22Rv1 (cell line): ENCODE results near the gene OS9.
"Not testable (repeated sequence)": the region's sequence is repeated elsewhere in the genome, so short reads cannot be mapped to it uniquely, and the experiment has no call there.

Experiments used
- H3K27ac ChIP-seq: fragments of 450-650 bp; 2 replicates; pipeline ENCODE4 v1.5.1; 2017
- CTCF ChIP-seq: fragments of 450-650 bp; IDR thresholded peaks from 2 replicates; pipeline ENCODE4 v1.5.1; 2017; ENCODE audit warnings: mild to moderate bottlenecking
- ZFX ChIP-seq: fragments of 450-650 bp; IDR thresholded peaks from 2 replicates; pipeline ENCODE4 v1.6.1; 2017; ENCODE audit warnings: antibody characterized with exemption, borderline replicate concordance

OS9 gene, protein sequence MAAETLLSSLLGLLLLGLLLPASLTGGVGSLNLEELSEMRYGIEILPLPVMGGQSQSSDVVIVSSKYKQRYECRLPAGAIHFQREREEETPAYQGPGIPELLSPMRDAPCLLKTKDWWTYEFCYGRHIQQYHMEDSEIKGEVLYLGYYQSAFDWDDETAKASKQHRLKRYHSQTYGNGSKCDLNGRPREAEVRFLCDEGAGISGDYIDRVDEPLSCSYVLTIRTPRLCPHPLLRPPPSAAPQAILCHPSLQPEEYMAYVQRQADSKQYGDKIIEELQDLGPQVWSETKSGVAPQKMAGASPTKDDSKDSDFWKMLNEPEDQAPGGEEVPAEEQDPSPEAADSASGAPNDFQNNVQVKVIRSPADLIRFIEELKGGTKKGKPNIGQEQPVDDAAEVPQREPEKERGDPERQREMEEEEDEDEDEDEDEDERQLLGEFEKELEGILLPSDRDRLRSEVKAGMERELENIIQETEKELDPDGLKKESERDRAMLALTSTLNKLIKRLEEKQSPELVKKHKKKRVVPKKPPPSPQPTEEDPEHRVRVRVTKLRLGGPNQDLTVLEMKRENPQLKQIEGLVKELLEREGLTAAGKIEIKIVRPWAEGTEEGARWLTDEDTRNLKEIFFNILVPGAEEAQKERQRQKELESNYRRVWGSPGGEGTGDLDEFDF

DNA sequence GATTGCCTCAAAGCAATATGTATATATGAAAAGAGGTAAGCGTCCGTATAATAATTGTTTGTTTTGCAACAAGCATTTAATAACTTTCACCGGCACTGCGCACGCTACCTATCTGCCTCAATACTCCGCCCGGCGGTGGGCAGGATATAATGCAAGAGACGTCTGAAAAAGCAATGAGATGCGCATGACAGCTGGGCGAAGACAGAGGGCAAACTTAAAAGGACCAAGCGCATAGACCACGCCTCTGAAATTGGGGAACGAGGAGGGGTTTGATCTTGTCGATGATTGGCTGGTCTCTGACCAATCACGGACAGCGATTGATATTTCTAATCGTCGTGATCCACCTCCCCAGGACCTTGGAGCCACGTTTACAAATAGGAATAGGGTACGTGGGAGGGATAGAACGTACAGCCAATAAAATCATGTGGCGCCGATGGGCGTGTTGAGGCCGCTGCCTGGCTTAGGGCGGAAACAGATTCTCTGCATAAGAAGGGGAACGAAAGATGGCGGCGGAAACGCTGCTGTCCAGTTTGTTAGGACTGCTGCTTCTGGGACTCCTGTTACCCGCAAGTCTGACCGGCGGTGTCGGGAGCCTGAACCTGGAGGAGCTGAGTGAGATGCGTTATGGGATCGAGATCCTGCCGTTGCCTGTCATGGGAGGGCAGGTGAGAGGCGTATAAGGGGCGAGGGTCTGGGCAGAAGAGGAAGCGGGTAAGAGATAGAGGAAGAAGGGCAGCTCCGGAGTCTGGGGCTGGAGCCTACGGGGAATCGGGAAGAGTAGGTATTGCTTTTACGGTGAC is at the start of gene OS9:
TSS of gene OS9 (plus strand) at position 474 of the 800 bp plus-strand sequence. CDS start at position 504, 30 bp downstream.
- peak within 1 kb of the TSS; percentile 58 for H3K27ac ChIP-seq
- peak; percentile 98 for TF ChIP-seq CTCF
- TF ChIP-seq ZFX: no peak

DNA sequence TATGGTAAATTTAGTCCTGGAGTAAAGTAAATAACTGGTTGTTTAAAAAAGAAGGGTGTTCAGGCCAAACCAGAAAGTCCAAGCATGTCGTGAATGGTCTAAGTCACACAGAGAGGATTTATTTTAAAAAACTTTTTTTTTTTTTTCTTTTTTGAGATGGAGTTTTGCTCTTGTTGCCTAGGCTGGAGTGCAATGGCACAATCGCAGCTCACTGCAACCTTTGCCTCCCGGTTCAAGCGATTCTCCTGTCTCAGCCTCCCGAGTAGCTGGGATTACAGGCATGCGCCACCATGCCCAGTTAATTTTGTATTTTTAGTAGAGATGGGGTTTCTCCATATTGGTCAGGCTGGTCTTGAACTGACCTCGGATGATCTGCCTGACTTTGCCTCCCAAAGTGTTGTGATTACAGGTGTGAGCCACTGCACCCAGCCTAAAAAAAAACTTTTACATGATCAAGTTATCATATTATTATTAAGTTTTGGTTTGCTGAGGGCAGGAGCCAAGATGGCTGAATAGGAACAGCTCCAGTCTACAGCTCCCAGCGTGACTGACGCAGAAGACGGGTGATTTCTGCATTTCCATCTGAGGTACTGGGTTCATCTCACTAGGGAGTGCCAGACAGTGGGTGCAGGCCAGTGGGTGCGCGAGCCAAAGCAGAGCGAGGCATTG is 47.8 kb upstream of the OS9 start:
- not testable (repeated sequence) for H3K27ac ChIP-seq

DNA sequence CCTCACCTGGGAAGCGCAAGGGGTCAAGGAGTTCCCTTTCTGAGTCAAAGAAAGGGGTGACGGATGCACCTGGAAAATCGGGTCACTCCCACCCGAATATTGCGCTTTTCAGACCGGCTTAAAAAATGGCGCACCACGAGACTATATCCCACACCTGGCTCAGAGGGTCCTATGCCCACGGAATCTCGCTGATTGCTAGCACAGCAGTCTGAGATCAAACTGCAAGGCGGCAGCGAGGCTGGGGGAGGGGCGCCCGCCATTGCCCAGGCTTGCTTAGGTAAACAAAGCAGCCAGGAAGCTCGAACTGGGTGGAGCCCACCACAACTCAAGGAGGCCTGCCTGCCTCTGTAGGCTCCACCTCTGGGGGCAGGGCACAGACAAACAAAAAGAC is 47.3 kb upstream of the OS9 start:
- not testable (repeated sequence) for H3K27ac ChIP-seq

DNA sequence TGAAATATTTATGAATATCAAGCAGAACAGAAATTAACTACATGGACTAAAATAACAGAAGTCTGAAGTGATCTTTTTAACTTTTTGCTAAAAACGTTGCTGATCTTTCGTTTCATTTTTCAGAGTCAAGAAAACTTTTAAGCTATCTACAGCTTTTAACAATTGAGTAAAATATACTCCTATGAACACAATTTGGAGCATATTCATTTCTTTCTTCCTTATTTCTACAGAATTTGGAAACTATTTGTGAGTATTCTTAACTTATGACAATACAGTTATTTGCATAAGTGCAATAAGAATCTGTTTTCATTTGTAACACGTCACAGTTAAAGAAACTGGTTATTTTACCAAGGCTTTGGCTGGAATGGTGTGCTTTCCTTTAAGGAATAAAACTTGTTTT is 39.9 kb upstream of the OS9 start:
- TF ChIP-seq CTCF (no peak), ZFX (no peak)
- H3K27ac ChIP-seq: no peak overlapping the region

DNA sequence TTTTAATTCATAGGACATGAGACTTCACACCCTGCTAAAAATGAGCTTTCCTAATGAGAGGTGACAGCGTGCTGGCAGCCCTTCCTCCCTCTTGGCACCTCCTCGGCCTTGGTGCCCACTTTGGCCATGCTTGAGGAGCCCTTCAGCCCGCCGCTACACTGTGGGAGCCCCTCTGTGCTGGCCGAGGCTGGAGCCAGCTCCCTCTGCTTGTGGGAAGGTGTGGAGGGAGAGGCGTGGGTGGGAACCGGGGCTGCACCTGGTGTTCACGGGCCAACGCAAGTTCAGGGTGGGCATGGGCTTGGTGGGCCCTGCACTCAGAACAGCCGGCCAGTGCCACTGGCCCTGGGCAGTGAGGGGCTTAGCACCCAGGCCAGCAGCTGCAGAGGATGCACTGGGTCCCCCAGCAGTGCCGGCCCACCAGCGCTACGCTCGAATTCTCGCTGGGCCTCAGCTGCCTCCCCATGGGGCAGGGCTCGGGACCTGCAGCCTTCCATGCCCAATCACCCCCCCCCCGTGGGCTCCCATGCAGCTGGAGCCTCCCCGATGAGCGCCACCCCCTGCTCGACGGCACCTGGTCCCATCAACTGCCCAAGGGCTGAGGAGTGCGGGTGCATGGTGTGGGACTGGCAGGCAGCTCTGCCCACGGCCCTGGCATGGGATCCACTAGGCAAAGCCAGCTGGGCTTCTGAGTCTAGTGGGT is 38.2 kb upstream of the OS9 start:
- TF ChIP-seq ZFX (no peak), CTCF (no peak)
- H3K27ac ChIP-seq: no peak overlapping the region

DNA sequence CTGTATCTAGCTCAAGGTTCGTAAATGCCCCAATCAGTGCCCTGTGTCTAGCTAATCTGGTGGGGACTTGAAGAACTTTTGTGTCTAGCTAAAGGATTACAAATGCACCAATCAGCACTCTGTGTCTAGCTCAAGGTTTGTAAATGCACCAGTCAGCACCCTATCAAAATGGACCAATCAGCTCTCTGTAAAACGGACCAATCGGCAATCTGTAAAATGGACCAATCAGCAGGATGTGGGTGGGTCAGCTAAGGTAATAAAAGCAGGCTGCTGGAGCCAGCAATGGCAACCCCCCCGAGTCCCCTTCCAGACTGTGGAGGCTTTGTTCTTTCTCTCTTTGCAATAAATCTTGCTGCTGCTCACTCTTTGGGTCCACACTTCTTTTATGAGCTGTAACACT is 37.5 kb upstream of the OS9 start:
- H3K27ac ChIP-seq: not testable (repeated sequence)

DNA sequence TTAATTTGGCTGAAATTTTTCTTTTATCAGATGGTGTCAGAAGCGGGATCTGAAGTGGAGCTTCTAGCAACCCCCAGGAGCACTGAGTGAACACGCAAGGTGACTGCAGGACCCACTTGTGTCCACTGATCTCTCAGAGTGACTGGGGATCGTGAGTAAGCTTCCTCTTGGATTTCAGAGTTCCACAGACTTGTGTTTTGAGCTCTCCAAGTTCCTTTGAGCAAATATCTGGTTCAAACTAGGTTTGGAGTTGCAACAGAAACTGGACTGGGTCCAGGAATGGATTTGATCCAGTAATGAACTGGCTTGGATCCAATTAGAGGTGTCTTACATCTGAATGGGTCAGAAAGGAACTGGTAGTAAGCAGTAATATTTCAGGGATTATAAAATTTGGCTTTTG is 36.2 kb upstream of the OS9 start:
- H3K27ac ChIP-seq: no peak overlapping the region
- TF ChIP-seq CTCF (no peak), ZFX (no peak)

GRCh38 chr12:57658890-57659289 is 35.0 kb upstream of the OS9 start:
- TF ChIP-seq ZFX: no peak
- no peak for TF ChIP-seq CTCF
- no peak overlapping the region for H3K27ac ChIP-seq
